ENCODE data around the gene GRB7. TPM values are rescaled to one million over a fixed set of nuclear protein-coding genes. Genes with fewer than 3 reads are reported as not detected.
"Not testable (repeated sequence)": the region's sequence is repeated elsewhere in the genome, so short reads cannot be mapped to it uniquely, and the experiment has no call there.

Gene GRB7
- total RNA-seq, 1 experiment from 2014 or later, result 98.6 TPM

DNA sequence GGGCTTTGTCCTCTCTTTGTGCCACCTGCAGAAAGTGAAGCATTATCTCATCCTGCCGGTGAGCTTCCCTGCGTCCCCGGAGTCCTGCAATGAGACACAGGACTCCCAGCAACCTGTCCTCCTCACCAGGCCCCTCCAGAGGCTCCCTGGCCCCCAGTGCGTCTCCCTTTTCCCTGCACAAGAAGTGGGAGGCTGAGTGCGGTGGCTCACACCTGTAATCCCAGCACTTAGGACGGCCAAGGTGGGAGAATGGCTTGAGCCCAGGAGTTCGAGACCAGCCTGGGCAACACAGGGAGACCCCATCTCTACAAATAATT, 8.4 kb downstream of the GRB7 start:
- H3K4me3 Mint-ChIP-seq (ENCODE audit: unreplicated experiment), result no peak overlapping the region
- CTCF ChIA-PET, result no interaction called here
- TF ChIP-seq, protein P1, sequence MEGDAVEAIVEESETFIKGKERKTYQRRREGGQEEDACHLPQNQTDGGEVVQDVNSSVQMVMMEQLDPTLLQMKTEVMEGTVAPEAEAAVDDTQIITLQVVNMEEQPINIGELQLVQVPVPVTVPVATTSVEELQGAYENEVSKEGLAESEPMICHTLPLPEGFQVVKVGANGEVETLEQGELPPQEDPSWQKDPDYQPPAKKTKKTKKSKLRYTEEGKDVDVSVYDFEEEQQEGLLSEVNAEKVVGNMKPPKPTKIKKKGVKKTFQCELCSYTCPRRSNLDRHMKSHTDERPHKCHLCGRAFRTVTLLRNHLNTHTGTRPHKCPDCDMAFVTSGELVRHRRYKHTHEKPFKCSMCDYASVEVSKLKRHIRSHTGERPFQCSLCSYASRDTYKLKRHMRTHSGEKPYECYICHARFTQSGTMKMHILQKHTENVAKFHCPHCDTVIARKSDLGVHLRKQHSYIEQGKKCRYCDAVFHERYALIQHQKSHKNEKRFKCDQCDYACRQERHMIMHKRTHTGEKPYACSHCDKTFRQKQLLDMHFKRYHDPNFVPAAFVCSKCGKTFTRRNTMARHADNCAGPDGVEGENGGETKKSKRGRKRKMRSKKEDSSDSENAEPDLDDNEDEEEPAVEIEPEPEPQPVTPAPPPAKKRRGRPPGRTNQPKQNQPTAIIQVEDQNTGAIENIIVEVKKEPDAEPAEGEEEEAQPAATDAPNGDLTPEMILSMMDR (IDR thresholded peaks at IDR 0.05; ENCODE audit: insufficient read depth in 1 of 2, low read depth in 1 of 2, low read length in 1 of 2, severe bottlenecking in 1 of 2, unreplicated experiment in 1 of 2), result no peak
- no TSS peak for BruUV-seq (replicated peaks)
- H3K9me3 Mint-ChIP-seq (ENCODE audit: unreplicated experiment), result no peaks in the 10 kb centered on the region
- Histone ChIP-seq H3K4me1 (peaks cover 11% of the 10 kb centered on the region), H3K9me3 (no peaks in the 10 kb centered on the region), H3K36me3 (ENCODE audit: control insufficient read depth, insufficient read depth, low read length) (peaks cover 21% of the 10 kb centered on the region), H3K4me3 (ENCODE audit: low read depth, low read length) (no peak overlapping the region), H3K27me3 (replicated peaks; ENCODE audit: control insufficient read depth, insufficient read depth, low read length) (no peaks in the 10 kb centered on the region)
- POLR2A ChIA-PET, result interaction anchor here (0.5 kb wide), 1 partner anchor 497 kb away, joined by 5 read pairs; no protein-coding TSS in a partner anchor
- DNase-seq, result no peak
- intact Hi-C loops (cut with micrococcal nuclease; ENCODE audit: unreplicated experiment), result no loop called here
- peaks cover 67% of the 10 kb centered on the region for H3K36me3 Mint-ChIP-seq (ENCODE audit: insufficient read depth, unreplicated experiment)
- no peak overlapping the region for H3K27ac Mint-ChIP-seq (ENCODE audit: unreplicated experiment)
- no peaks in the 10 kb centered on the region for H3K27me3 Mint-ChIP-seq (ENCODE audit: insufficient read depth, unreplicated experiment)
- peaks cover 3% of the 10 kb centered on the region for H3K4me1 Mint-ChIP-seq (ENCODE audit: low read depth, unreplicated experiment)

DNA sequence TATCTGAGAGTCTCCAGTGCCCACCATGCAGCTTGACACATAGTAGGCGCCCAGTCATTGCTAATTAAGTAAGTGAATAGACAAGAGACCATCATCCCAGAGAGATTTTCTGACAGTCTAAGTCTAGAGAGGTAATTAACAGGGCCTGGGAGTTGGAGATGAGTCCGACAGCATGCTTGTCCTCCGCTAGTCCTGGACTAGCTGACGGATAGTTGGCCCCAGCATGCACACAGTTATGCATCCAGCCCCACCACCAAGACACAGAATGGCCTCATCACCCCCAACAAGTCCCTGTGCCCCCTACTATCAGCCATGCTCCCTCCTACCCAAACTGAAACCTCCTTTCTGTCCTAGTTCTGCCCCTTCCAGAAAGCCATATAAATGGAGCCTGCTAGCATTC, 10.0 kb downstream of the GRB7 start:
- Histone ChIP-seq H3K9me3 (no peaks in the 10 kb centered on the region), H3K4me3 (ENCODE audit: low read depth, low read length) (no peak overlapping the region), H3K27me3 (replicated peaks; ENCODE audit: control insufficient read depth, insufficient read depth, low read length) (no peaks in the 10 kb centered on the region), H3K36me3 (ENCODE audit: control insufficient read depth, insufficient read depth, low read length) (peaks cover 18% of the 10 kb centered on the region), H3K4me1 (peaks cover 9% of the 10 kb centered on the region; the same call in 1 of the 2 replicates)
- TF ChIP-seq, protein P1 (IDR thresholded peaks at IDR 0.05; ENCODE audit: insufficient read depth in 1 of 2, low read depth in 1 of 2, low read length in 1 of 2, severe bottlenecking in 1 of 2, unreplicated experiment in 1 of 2), result no peak
- H3K36me3 Mint-ChIP-seq (ENCODE audit: insufficient read depth, unreplicated experiment), result peaks cover 50% of the 10 kb centered on the region
- H3K4me1 Mint-ChIP-seq (ENCODE audit: low read depth, unreplicated experiment), result no peaks in the 10 kb centered on the region
- ChIA-PET POLR2A (no interaction called here), CTCF (no interaction called here)
- H3K27me3 Mint-ChIP-seq (ENCODE audit: insufficient read depth, unreplicated experiment), result no peaks in the 10 kb centered on the region
- peak overlapping the region; percentile 50 for H3K27ac Mint-ChIP-seq (ENCODE audit: unreplicated experiment)
- no peaks in the 10 kb centered on the region for H3K9me3 Mint-ChIP-seq (ENCODE audit: unreplicated experiment)
- no peak for DNase-seq
- BruUV-seq (replicated peaks), result no TSS peak
- H3K4me3 Mint-ChIP-seq (ENCODE audit: unreplicated experiment), result no peak overlapping the region
- intact Hi-C loops (cut with micrococcal nuclease; ENCODE audit: unreplicated experiment), result no loop called here

DNA sequence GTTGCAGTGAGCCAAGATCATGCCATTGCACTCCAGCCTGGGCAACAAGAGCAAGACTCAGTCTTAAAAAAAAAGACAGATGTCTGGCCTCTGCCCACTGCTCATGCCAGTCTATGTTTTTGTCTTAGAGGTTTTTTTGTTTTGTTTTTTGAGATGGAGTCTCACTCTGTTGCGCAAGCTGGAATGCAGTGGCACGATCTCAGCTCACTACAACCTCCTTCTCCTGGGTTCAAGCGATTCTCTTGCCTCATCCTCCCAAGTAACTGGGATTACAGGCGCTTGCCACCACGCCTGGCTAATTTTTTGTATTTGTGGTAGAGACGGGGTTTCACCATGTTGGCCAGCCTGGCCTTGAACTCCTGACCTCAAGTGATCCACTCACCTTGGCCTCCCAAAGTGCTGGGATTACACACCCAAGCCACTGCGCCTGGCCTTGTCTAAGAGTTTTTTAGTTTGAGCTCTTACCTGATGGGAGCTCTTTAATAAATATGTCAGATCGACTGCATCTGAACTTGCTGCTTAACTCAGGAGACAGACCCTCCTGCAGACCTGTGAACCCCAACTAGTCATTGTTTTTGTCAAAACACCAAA, 10.8 kb downstream of the GRB7 start:
- H3K4me1 Mint-ChIP-seq (ENCODE audit: low read depth, unreplicated experiment); BruUV-seq (replicated peaks); H3K4me3 Mint-ChIP-seq (ENCODE audit: unreplicated experiment); intact Hi-C loops (cut with micrococcal nuclease; ENCODE audit: unreplicated experiment); H3K27ac Mint-ChIP-seq (ENCODE audit: unreplicated experiment); H3K9me3 Mint-ChIP-seq (ENCODE audit: unreplicated experiment); H3K4me3 ChIP-seq (ENCODE audit: low read depth, low read length); H3K27me3 ChIP-seq (replicated peaks; ENCODE audit: control insufficient read depth, insufficient read depth, low read length); H3K27me3 Mint-ChIP-seq (ENCODE audit: insufficient read depth, unreplicated experiment); H3K9me3 ChIP-seq: not testable (repeated sequence)
- H3K4me1 ChIP-seq, result peaks cover 11% of the 10 kb centered on the region; the same call in 1 of the 2 replicates
- peaks cover 16% of the 10 kb centered on the region for H3K36me3 ChIP-seq (ENCODE audit: control insufficient read depth, insufficient read depth, low read length)
- H3K36me3 Mint-ChIP-seq (ENCODE audit: insufficient read depth, unreplicated experiment), result peaks cover 43% of the 10 kb centered on the region
- DNase-seq, result peak in 1 of 2 experiments; percentile 14
- ChIA-PET POLR2A (interaction anchor here (0.6 to 1.0 kb wide), 2 partner anchors 9 to 19 kb away, joined by 4 to 7 read pairs; no protein-coding TSS in a partner anchor), CTCF (interaction anchor here (1.4 kb wide), 1 partner anchor 127 kb away, joined by 5 read pairs; no protein-coding TSS in a partner anchor)
